ENCODE data around the gene ALK. TPM values are rescaled to one million over a fixed set of nuclear protein-coding genes. Genes with fewer than 3 reads are reported as not detected.
A peak's percentile ranks its signal among the peaks of the same experiment; 100 is the strongest.

ALK gene
- polyA plus RNA-seq, 3 donors: not detected

- no peak for TF ChIP-seq CTCF (IDR thresholded peaks at IDR 0.05)
- Mint-ChIP-seq H3K4me1 (no peaks in the 10 kb centered on the region), H3K4me3 (peak overlapping the region in 1 of 2 donors; percentile 28), H3K9me3 (peaks cover 0 to 1% (median 0%) of the 10 kb centered on the region in 7 donors), H3K27ac (no peak overlapping the region), H3K27me3 (ENCODE audit: low read depth in 3 of 3) (peaks cover 5 to 9% (median 8%) of the 10 kb centered on the region in 3 donors), H3K36me3 (no peaks in the 10 kb centered on the region)
- H3K27me3 ChIP-seq (ENCODE audit: control insufficient read depth in 2 of 2, insufficient read depth in 2 of 2, low read length in 2 of 2): no peaks in the 10 kb centered on the region
- no peak for DNase-seq
- no peak overlapping the region for H3K27ac ChIP-seq (ENCODE audit: low read depth in 1 of 2, low read length in 2 of 2)
- no peak overlapping the region for H3K4me3 ChIP-seq (replicated peaks in 1 of 3; ENCODE audit: low read depth in 2 of 3, low read length in 3 of 3)
- no peaks in the 10 kb centered on the region for H3K79me2 ChIP-seq (ENCODE audit: insufficient read depth, low read length)
- intact Hi-C loops (cut with micrococcal nuclease): no loop called here
- no peak overlapping the region for H3K9ac ChIP-seq (ENCODE audit: insufficient read depth, low read length, poor library complexity, severe bottlenecking)
- H2AFZ ChIP-seq (ENCODE audit: insufficient read depth, low read depth, low read length, poor library complexity, severe bottlenecking): no peak overlapping the region
- 80% methylated on average over 5 of the region's 8 CpGs for WGBS (ENCODE audit: insufficient coverage)
- H3K4me1 ChIP-seq (ENCODE audit: control insufficient read depth in 1 of 2, insufficient read depth in 2 of 2, low read length in 2 of 2): no peaks in the 10 kb centered on the region
- no peaks in the 10 kb centered on the region for H3K9me3 ChIP-seq (replicated peaks in 1 of 2; ENCODE audit: control insufficient read depth in 1 of 2, insufficient read depth in 1 of 2, low read length in 2 of 2)
- no peak overlapping the region for H3K4me2 ChIP-seq (replicated peaks; ENCODE audit: extremely low read depth, low read length, poor library complexity, severe bottlenecking)
- no peaks in the 10 kb centered on the region for H3K36me3 ChIP-seq (replicated peaks in 1 of 2; ENCODE audit: control insufficient read depth in 1 of 2, insufficient read depth in 2 of 2, low read length in 2 of 2)
- no peaks in the 10 kb centered on the region for H4K20me1 ChIP-seq (ENCODE audit: insufficient read depth, low read length)
Measured at GRCh38 chr2:29290293-29291047, 630.9 kb downstream of the ALK start.

GRCh38 chr2:29284671-29285070 is 636.7 kb downstream of the ALK start:
- Mint-ChIP-seq H3K27ac (no peak overlapping the region), H3K36me3 (no peaks in the 10 kb centered on the region), H3K27me3 (ENCODE audit: low read depth in 3 of 3) (peaks cover 1 to 5% (median 2%) of the 10 kb centered on the region in 3 donors), H3K4me3 (no peak overlapping the region), H3K4me1 (no peaks in the 10 kb centered on the region), H3K9me3 (peaks cover 0 to 3% (median 0%) of the 10 kb centered on the region in 7 donors)
- Histone ChIP-seq H3K9me3 (replicated peaks in 1 of 2; ENCODE audit: control insufficient read depth in 1 of 2, insufficient read depth in 1 of 2, low read length in 2 of 2) (no peaks in the 10 kb centered on the region), H3K27me3 (ENCODE audit: control insufficient read depth in 2 of 2, insufficient read depth in 2 of 2, low read length in 2 of 2) (no peaks in the 10 kb centered on the region), H3K9ac (ENCODE audit: insufficient read depth, low read length, poor library complexity, severe bottlenecking) (no peak overlapping the region), H3K4me1 (ENCODE audit: control insufficient read depth in 1 of 2, insufficient read depth in 2 of 2, low read length in 2 of 2) (no peaks in the 10 kb centered on the region), H3K4me2 (replicated peaks; ENCODE audit: extremely low read depth, low read length, poor library complexity, severe bottlenecking) (no peak overlapping the region), H4K20me1 (ENCODE audit: insufficient read depth, low read length) (no peaks in the 10 kb centered on the region), H3K27ac (ENCODE audit: low read depth in 1 of 2, low read length in 2 of 2) (no peak overlapping the region), H3K36me3 (replicated peaks in 1 of 2; ENCODE audit: control insufficient read depth in 1 of 2, insufficient read depth in 2 of 2, low read length in 2 of 2) (no peaks in the 10 kb centered on the region), H2AFZ (ENCODE audit: insufficient read depth, low read depth, low read length, poor library complexity, severe bottlenecking) (no peak overlapping the region), H3K79me2 (ENCODE audit: insufficient read depth, low read length) (no peaks in the 10 kb centered on the region), H3K4me3 (replicated peaks in 1 of 3; ENCODE audit: low read depth in 2 of 3, low read length in 3 of 3) (no peak overlapping the region)
- WGBS (ENCODE audit: insufficient coverage): 88% methylated on average over 4 of the region's 10 CpGs
- intact Hi-C loops (cut with micrococcal nuclease): no loop called here
- no peak for DNase-seq
- TF ChIP-seq CTCF (IDR thresholded peaks at IDR 0.05): no peak

Data from CD14-positive monocyte (primary cell).